Hepatocyte (in vitro differentiated cells): ENCODE results near the gene RABGAP1L. TPM values are rescaled to one million over a fixed set of nuclear protein-coding genes. Genes with fewer than 3 reads are reported as not detected.

Experiments
- DNase-seq: peaks from one replicate; pipeline ENCODE4 v3.0.0-alpha.2; 2016; ENCODE audit warnings: low spot score
- H2AFZ ChIP-seq: fragments of 200-600 bp; sonication (generic); 2 replicates; pipeline ENCODE4 v1.6.0; 2016; ENCODE audit warnings: antibody characterized with exemption, mild to moderate bottlenecking
- H3K27ac ChIP-seq: fragments of 200-600 bp; sonication (generic); 2 replicates; pipeline ENCODE4 v1.5.1; 2016; ENCODE audit warnings: mild to moderate bottlenecking
- H3K27me3 ChIP-seq: fragments of 200-600 bp; sonication (generic); 2 replicates; pipeline ENCODE4 v1.6.1; 2016
- H3K36me3 ChIP-seq: fragments of 200-600 bp; sonication (generic); replicated peaks from 2 replicates; pipeline ENCODE4 v1.5.1; 2016; ENCODE audit warnings: low read depth; ENCODE audit not compliant: insufficient read depth
- H3K4me1 ChIP-seq: fragments of 200-600 bp; sonication (generic); 2 replicates; pipeline ENCODE4 v1.5.1; 2016; ENCODE audit warnings: mild to moderate bottlenecking, moderate library complexity; ENCODE audit not compliant: insufficient read depth
- H3K4me2 ChIP-seq: fragments of 200-600 bp; sonication (generic); 2 replicates; pipeline ENCODE4 v1.6.0; 2016
- H3K4me3 ChIP-seq: fragments of 200-600 bp; sonication (generic); 2 replicates; pipeline ENCODE4 v1.5.1; 2016; ENCODE audit warnings: mild to moderate bottlenecking
- H3K79me2 ChIP-seq: fragments of 200-600 bp; sonication (generic); 2 replicates; pipeline ENCODE4 v1.6.0; 2017; ENCODE audit warnings: mild to moderate bottlenecking
- H3K9me2 ChIP-seq: fragments of 200-600 bp; sonication (generic); replicated peaks from 2 replicates; pipeline ENCODE4 v1.6.0; 2017; ENCODE audit warnings: mild to moderate bottlenecking; ENCODE audit not compliant: insufficient read depth
- H3K9me3 ChIP-seq: fragments of 200-600 bp; sonication (generic); 2 replicates; pipeline ENCODE4 v1.5.1; 2016; ENCODE audit warnings: low read depth, mild to moderate bottlenecking
- H4K20me1 ChIP-seq: fragments of 200-600 bp; sonication (generic); 2 replicates; pipeline ENCODE4 v1.6.0; 2016; ENCODE audit warnings: mild to moderate bottlenecking; ENCODE audit not compliant: insufficient read depth, poor library complexity, severe bottlenecking
- EZH2 ChIP-seq: fragments of 200-600 bp; sonication (generic); IDR thresholded peaks from 2 replicates; pipeline ENCODE4 v1.6.1; 2016; ENCODE audit warnings: antibody characterized with exemption, mild to moderate bottlenecking, borderline replicate concordance
- EZH2phosphoT487 ChIP-seq: fragments of 200-600 bp; sonication (generic); IDR thresholded peaks from one replicate; pipeline ENCODE4 v1.6.1; 2018; ENCODE audit warnings: antibody characterized with exemption, mild to moderate bottlenecking, low read depth, moderate library complexity; ENCODE audit not compliant: unreplicated experiment, severe bottlenecking
- WGBS: methylation state at CpG from one replicate; pipeline ENCODE4 v1.1.6; 2016; ENCODE audit warnings: low lambda C conversion rate; ENCODE audit errors: missing lambda C conversion rate; 5-methylcytosine and 5-hydroxymethylcytosine counted together
- polyA plus RNA-seq: library from polyadenylated mRNA; unstranded; fragments of >200 nt; fragmentation: Nextera tagmentation; extraction: Ambion mirVana; gene quantifications from 2 replicates; pipeline ENCODE4 v1.2.1, GENCODE V29; 2016
- total RNA-seq: library from RNA; depleted of rRNA; stranded (reverse); fragments of >200 nt; gene quantifications from 2 replicates; pipeline ENCODE4 v1.2.3, GENCODE V29; 2014
- TF ChIP-seq, protein P1 (sequence below): fragments of 200-600 bp; sonication (generic); IDR thresholded peaks from 2 replicates; pipeline ENCODE4 v1.5.1; 2016; ENCODE audit warnings: antibody characterized with exemption, mild to moderate bottlenecking; ENCODE audit not compliant: poor library complexity

RABGAP1L gene
- total and polyA plus RNA-seq, 2 experiments from 2014 or later = 15.0 to 41.8 TPM

DNA sequence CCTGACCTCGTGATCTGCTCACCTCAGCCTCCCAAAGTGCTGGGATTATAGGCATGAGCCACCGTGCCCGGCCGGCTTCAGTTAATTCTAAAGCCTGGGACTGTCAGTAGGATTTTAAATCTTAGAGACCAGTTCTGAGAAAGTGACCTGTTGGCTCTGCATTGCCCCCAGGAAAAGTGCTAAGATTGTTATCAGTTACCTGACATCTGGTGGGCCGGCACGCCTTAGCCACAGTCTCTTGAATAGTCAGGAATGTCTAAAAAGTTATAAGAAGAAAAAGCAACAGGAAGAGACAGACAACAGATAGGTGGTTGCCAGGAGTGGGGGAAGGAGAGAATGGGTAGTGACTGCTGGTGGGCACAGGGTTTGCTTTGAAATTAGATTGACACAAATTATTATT is 35.1 kb downstream of the RABGAP1L start:
- TF ChIP-seq EZH2phosphoT487 (no peak), EZH2 (no peak)
- TF ChIP-seq, protein P1, sequence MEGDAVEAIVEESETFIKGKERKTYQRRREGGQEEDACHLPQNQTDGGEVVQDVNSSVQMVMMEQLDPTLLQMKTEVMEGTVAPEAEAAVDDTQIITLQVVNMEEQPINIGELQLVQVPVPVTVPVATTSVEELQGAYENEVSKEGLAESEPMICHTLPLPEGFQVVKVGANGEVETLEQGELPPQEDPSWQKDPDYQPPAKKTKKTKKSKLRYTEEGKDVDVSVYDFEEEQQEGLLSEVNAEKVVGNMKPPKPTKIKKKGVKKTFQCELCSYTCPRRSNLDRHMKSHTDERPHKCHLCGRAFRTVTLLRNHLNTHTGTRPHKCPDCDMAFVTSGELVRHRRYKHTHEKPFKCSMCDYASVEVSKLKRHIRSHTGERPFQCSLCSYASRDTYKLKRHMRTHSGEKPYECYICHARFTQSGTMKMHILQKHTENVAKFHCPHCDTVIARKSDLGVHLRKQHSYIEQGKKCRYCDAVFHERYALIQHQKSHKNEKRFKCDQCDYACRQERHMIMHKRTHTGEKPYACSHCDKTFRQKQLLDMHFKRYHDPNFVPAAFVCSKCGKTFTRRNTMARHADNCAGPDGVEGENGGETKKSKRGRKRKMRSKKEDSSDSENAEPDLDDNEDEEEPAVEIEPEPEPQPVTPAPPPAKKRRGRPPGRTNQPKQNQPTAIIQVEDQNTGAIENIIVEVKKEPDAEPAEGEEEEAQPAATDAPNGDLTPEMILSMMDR = no peak
- H3K4me3 ChIP-seq = no peak overlapping the region
- H3K9me2 ChIP-seq = no peaks in the 10 kb centered on the region
- H3K4me1 ChIP-seq = no peaks in the 10 kb centered on the region
- H3K9me3 ChIP-seq = no peaks in the 10 kb centered on the region
- no peak for DNase-seq
- H2AFZ ChIP-seq = no peak overlapping the region
- H4K20me1 ChIP-seq = no peaks in the 10 kb centered on the region
- H3K36me3 ChIP-seq = no peaks in the 10 kb centered on the region
- no peaks in the 10 kb centered on the region for H3K27me3 ChIP-seq
- H3K27ac ChIP-seq = no peak overlapping the region
- peaks cover 20% of the 10 kb centered on the region for H3K79me2 ChIP-seq
- H3K4me2 ChIP-seq = no peak overlapping the region
- WGBS = 57% methylated on average over 6 of the region's 6 CpGs

DNA sequence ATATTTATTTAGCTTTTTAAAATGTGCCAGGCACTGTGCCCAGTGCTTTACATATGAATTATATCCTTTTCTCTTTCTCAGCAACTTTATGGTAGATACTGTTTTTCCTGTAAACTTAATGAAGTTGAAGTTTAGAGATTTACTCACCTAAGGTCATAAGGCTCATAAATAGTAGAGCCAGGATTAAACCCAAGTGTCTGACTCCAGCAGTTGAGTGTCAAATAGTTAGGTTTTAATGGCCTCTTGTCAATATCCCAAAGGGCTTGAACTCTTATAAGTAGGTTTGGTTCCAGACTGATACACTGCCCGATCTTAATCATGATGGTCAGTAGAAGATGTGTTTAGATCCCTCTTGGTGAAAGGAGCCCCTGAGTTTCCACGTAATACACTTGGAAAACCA is 37.8 kb downstream of the RABGAP1L start:
- 97% methylated on average over 2 of the region's 2 CpGs for WGBS
- Histone ChIP-seq H3K27ac (no peak overlapping the region), H3K9me2 (no peaks in the 10 kb centered on the region), H3K36me3 (no peaks in the 10 kb centered on the region), H2AFZ (no peak overlapping the region), H3K4me2 (no peak overlapping the region), H3K27me3 (no peaks in the 10 kb centered on the region), H3K4me1 (no peaks in the 10 kb centered on the region), H3K9me3 (no peaks in the 10 kb centered on the region), H3K4me3 (no peak overlapping the region), H4K20me1 (no peaks in the 10 kb centered on the region), H3K79me2 (peaks cover 27% of the 10 kb centered on the region)
- no peak for DNase-seq
- TF ChIP-seq, protein P1 = no peak
- TF ChIP-seq EZH2 = no peak
- TF ChIP-seq EZH2phosphoT487 = no peak

DNA sequence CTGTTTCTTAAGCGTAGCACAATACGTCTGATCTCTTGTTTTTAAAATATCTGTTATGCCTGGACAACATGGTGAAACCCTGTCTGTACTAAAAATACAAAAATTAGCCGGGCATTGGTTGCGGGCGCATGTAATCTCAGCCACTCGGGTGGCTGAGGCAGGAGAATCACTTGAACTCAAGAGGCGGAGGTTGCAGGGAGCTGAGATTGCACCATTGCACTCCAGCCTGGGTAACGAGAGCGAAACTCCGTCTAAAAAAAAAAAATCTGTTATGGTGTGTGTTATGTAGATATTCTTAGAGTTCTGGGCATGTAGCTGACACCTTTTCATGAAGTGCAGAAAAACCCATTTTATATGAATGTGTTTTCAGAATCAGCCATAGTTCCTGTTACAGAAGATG is 38.2 kb downstream of the RABGAP1L start:
- no peak overlapping the region for H2AFZ ChIP-seq
- H3K9me2 ChIP-seq = no peaks in the 10 kb centered on the region
- DNase-seq = no peak
- no peaks in the 10 kb centered on the region for H4K20me1 ChIP-seq
- H3K4me2 ChIP-seq = no peak overlapping the region
- peaks cover 24% of the 10 kb centered on the region for H3K79me2 ChIP-seq
- H3K36me3 ChIP-seq = no peaks in the 10 kb centered on the region
- no peak overlapping the region for H3K4me3 ChIP-seq
- TF ChIP-seq EZH2 = no peak
- TF ChIP-seq, protein P1 = no peak
- TF ChIP-seq EZH2phosphoT487 = no peak
- no peak overlapping the region for H3K27ac ChIP-seq
- no peaks in the 10 kb centered on the region for H3K4me1 ChIP-seq
- H3K27me3 ChIP-seq = no peaks in the 10 kb centered on the region
- no peaks in the 10 kb centered on the region for H3K9me3 ChIP-seq
- WGBS = 98% methylated on average over 10 of the region's 10 CpGs

DNA sequence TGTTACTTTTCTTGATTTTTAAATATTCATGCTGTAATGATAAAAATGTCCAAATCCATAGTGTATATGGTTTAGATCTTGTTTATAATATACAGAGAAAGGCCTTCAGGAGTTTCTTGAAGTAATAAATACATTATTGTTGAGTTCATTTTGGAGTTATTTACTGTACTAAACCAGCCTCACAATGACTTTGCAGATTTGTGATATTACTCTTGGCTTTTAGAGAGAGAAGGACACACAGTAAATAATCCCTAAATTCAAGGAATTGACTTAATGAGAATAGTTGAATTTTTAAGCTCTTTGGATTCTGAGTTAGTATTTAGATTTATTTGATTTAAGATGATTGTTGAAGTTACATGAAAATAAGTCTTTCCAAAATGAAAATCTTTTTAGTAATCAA is 38.9 kb downstream of the RABGAP1L start:
- TF ChIP-seq EZH2phosphoT487 (no peak), EZH2 (no peak)
- TF ChIP-seq, protein P1 = no peak
- Histone ChIP-seq H3K4me2 (no peak overlapping the region), H3K4me3 (no peak overlapping the region), H3K9me3 (no peaks in the 10 kb centered on the region), H3K79me2 (peaks cover 25% of the 10 kb centered on the region), H2AFZ (no peak overlapping the region), H3K27ac (no peak overlapping the region), H3K4me1 (no peaks in the 10 kb centered on the region), H3K9me2 (no peaks in the 10 kb centered on the region), H4K20me1 (no peaks in the 10 kb centered on the region), H3K27me3 (no peaks in the 10 kb centered on the region), H3K36me3 (no peaks in the 10 kb centered on the region)
- no peak for DNase-seq
